ENCODE results near the gene EXOC1.

Gene EXOC1

DNA sequence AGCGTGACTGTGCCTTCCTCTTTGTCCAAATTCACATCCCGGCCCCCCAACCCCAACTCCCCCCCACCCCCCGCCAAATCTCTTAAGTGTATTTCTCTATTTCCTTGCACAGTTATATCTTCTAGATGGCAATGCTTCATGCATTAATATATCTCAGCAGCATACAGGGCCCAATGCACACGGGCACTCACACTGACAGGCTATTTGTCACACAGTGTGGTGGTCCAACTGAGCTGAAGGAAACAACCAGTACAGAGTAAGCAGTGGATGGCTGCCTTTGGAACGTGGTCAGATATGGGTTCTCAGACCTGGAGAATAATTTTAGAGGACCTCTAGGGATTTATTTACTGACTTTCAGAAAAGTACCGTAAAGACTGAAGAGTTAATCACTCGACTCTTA, 681 bp downstream of the EXOC1 start:
- DNase-seq (ENCODE audit: low read depth in 4 of 4, low spot score in 1 of 4) = no peak

DNA sequence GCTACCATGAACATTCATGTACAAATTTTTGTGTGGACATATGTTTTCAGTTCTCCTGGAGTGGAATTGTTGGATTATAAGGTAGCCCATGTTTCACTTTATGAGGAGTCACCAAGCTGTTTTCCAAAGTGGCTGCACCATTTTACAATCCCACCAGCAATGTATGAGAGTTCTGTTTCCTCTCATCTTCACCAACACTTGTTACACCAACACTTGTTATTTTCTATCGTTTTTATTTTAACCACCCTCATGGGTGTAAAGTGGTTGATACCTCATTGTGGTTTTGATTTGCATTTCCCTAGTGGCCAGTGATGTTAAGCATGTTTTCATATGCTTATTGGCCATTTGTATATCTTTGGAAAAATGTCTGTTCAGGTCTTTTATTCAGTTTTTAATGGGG, 4.1 kb downstream of the EXOC1 start:
- no peak for DNase-seq (ENCODE audit: low read depth in 4 of 4, low spot score in 1 of 4)

DNA sequence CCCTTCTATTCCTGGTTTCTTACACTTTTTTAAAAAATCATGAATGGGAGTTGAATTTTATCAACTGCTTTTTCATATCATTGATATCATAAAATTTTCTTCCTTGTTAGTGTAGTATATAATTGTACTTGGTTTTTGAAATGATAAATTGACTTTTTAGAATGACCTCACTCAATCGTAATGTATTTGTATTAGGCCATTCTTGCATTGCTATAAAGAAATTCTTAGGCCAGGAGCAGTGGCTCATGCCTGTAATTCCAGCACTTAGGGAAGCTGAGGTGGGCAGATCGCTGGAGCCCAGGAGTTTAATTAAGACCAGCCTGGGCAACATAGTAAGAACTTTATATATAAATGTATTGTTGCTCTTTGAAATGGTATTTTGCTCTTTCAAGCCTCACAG, 6.3 kb downstream of the EXOC1 start:
- no peak for DNase-seq (ENCODE audit: low read depth in 4 of 4, low spot score in 1 of 4)

DNA sequence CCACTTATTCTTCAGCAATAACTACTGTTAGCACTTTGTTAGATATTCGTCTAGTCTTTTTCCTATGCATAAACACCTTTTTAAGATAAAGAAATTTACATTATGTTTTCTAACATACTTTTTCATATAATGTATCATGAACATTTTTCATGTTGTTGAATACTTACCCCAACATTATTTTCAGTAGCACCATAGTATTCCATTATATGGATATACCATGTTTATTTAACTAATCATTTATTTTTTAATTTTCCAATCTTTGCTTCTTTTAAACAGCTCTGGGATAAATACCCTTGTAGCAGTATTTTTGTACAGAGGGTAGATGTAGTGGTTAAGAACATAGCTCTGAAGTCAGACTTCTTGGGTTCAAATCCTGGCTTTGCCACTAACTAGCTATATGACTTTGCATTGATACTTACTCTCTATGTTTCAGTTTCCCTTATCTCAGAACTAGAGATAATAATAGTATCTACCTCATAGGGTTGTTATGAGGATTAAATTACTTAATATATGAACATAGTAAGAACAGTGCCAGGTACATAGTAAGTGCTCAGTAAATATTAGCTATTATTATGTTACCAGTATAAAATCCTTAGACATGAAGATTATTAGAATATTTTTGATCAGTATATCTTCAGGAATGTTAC, 11.3 kb downstream of the EXOC1 start:
- DNase-seq (ENCODE audit: low read depth in 4 of 4, low spot score in 1 of 4) = no peak

DNA sequence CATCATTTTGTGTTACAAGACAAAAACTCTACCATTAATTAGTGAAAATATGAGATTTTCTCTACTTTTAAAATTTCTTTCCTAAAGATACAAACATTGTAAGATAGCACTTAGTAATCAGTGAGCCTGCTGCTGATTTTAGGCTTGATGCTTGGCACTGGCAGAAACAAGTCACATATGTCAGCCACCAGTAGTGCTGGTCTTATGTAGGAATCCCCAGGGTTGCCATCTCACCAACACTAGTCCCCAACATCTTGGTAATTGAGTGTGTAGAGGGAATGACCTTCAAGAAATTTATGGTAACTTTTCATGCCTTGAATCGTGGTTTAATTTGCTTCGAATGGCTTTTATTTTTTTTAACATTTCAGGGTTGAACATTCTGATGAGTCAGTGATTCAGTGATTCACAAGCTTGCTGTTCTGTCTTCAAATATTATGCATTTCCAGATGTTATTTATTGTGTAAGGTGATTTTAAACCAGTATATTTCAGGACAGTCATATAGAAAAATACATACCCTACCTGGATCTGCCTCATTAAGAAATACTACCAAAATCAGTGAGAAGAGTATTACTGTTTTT, 11.9 kb downstream of the EXOC1 start:
- DNase-seq (ENCODE audit: low read depth in 4 of 4, low spot score in 1 of 4) = no peak

DNA sequence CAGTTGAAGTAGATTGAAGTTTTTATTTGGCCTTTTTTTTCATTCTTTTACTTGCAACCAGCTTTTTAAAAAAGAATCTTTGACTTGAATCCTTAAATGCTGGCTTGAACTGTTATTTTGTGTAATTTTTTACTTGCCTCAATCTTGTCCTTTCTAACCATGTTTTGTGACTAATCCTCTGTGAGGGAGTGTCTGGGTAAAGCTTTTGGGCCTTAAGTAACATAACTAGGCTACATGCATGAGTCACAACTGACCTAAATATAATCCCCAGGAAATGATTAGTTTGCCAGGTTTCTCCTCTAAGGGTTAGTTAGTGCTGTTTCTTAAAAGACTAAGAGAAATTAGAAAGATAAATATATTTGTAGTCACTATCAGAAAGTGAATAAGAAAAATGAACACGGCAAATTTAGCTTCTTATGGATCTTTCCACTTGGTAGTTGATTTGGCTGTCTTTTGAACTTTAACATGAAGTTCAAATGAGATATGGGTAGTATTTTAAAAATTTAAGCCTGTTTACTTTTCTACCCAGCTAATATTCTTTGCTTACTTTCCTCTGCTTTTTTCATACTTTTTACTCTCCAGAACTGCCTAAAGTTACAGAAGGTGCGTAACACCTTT, 13.0 kb downstream of the EXOC1 start:
- no peak for DNase-seq (ENCODE audit: low read depth in 4 of 4, low spot score in 1 of 4)

DNA sequence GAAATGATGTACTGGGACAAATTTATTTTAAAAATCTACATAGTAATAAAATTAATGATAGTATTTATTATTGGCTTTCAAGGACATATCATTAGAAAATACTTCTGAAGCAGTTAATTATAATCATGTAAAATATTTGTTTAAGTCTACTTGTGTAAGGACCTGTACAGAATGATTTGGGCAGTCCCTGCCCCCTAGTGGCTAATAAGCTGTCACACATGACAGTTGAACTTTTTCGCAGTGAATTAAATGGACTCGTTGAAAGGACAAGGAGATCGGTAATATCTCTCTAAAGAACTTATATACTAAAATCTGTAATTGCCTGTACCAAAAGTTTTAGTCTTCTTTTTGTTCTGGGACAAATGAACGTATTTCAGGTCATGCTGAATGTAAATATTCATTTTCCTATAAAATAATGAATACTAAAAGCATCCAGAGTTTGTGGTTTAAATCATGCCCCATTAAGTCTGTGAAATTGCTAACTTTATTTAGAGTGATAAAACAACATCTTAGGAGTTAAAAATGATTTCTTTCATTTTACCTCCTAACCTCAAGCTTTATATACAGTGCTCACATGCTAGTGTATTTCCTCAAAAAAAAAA, 13.6 kb downstream of the EXOC1 start:
- DNase-seq (ENCODE audit: low read depth in 4 of 4, low spot score in 1 of 4) = no peak

DNA sequence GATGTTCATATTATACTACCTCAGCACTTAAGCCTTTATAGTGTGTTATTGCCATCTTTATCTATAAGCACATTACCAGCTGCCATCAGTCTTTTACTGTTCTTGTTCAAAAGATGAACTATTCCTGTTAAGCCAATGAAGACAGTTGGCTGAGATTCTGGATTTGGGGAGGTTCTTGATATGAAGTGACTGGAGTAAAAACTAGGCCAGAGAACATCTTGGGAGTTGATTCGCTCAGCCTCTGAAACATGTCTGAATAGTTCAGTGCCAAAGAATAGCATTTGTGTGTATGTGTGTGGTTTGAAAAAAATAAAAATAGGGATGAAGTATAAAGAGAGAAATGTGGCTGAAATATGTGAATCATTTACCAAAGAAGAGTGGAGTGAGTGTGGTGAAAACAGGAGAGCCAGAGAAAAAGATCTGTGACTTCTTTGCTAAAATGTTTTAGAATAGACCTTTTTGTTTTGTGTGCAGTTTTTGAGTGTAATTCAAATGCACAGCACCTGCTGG, 15.2 kb downstream of the EXOC1 start:
- no peak for DNase-seq (ENCODE audit: low read depth in 4 of 4, low spot score in 1 of 4)

DNA sequence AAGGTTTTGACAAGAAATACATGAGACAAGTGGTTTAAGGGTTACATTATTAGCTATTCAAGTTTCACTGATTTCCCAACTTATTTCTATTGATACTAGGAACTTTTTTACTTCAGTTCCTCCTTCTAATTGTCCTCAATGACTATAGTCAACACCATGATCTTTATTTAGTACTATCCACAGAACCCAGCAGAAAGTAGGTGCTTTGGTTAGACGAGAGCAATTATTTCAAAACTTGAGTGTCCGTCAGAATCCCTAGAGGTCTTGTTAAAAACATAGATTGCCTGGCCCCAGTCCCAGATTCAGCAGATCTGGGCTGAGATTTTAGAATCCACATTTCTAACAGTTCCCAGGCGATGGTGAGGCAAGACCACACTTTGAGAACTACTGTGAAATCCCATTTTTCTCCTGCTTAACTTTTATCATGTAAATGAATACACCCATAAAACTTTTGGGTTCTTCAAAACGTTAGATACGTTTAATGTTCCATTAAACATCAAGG, 17.9 kb downstream of the EXOC1 start:
- no peak for DNase-seq (ENCODE audit: low read depth in 4 of 4, low spot score in 1 of 4)

DNA sequence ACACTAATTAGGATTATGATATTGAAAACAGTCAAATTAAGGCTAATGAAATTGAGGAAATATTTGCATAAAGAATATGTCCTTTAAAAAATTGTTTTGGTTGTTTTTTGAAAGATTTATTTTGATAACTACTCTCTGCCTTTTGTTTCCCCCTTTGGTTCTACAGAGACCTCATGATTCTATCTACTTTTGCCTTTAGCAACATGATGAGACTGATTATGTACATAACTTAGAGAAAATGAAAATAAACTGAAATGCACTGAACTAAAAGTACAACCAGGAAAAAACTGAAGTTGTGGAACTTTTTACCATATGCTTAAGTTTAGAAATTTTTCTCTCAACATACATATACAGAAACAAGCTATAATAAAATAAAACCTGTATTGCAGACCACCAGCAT, 21.4 kb downstream of the EXOC1 start:
- DNase-seq (ENCODE audit: low read depth in 4 of 4, low spot score in 1 of 4) = no peak

DNA sequence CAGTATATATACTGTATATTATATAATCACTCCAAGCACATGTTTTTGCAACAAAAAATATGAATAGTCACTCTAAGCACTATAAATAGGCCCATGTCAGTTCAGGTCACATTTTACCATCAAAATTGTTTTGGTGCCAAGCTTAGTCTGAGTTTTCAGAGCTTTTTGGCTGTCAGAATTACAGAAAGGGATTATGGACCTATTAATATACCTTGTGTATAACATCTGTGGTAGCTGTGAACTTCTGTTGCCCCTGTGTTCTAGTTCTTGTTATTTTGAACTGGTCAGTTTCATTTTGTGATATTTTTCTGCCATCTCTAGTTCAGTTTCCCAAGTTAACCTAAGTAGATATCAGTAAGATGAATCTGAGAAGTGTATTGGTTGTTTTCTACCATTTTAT, 22.9 kb downstream of the EXOC1 start:
- DNase-seq (ENCODE audit: low read depth in 4 of 4, low spot score in 1 of 4) = no peak

DNA sequence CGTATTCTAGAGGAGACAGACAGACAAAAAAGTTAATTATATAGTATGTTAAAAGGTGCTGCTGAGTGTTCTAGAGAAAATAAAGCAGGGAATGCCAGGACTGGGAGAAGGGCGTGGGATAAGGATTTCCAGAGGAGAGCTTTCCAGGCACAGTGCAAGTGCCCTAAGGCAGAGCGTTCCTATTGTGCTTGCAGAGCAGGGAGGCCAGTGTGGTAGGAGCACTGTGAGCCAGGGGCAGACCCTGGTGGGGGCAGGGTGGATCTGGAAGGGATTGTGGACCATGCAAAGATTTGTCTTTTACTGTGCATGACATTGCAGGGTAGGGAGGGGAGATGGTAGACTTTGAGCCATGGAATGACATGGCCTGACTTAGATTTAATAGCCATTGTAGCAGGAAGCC, 25.8 kb downstream of the EXOC1 start:
- DNase-seq (ENCODE audit: low read depth in 4 of 4, low spot score in 1 of 4) = no peak

DNA sequence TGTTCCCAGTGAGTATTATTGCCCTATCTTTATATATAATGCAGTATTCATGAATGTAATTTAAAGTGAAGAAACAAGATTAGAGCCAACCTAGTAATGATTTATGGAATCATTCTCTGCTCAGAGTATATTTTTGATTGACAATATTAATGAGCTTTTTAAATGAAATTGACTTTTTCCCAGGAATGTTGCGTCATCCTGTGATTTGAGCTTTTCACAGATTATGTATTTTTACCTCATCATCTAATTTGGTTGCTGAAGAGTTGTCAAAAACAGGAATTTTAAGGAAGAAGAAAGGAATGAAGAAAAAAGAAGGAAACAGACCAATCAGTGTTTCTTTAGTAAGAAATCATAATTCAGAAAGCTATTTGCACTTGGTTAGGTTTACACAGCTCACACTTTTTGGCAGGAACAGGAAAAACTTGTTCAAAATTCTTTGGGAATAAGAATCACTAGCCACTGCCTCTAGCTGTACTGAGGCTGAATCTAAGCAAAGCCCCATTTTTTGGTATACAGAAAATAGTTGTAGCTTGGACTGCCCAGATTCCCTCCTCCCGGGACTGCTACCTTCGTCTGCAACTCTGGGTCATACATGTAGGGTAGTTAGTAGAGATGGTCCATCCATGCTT, 27.3 kb downstream of the EXOC1 start:
- DNase-seq (ENCODE audit: low read depth in 4 of 4, low spot score in 1 of 4) = no peak

DNA sequence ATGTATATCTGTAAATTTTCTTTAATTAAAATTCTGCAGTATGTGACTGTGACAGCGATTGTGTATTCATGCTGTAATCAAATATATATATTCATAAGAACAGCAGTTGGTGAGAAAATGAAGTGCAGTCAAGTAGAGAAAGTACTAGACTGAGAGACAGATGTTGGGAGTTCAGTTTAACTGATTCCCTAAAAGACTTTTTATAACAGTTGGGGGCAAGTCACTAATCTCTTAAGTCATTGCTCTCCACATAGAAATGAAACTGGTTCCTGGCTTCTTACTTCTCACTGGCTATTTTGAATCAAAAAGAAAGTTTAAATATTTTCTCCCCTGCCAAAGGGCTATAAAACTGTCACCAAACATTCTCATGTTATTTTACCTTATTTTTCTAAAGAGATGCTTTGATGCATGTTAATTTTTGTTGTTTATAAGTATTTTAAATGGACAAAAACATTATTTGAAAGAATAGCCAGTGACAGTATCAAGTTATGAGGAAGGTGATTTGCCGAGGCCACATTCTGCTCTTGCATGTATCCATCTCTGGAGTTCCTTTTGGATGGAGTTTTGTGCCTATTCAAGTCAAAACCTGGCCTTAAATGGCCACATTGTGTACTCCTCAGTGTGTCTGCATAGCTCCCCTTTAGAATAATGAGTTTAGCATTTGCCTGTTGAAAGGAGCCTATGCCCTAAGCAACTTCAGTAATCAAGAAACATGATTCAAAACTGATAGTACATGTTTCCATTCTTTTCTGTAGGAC, 30.8 kb downstream of the EXOC1 start:
- no peak for DNase-seq (ENCODE audit: low read depth in 4 of 4, low spot score in 1 of 4)

DNA sequence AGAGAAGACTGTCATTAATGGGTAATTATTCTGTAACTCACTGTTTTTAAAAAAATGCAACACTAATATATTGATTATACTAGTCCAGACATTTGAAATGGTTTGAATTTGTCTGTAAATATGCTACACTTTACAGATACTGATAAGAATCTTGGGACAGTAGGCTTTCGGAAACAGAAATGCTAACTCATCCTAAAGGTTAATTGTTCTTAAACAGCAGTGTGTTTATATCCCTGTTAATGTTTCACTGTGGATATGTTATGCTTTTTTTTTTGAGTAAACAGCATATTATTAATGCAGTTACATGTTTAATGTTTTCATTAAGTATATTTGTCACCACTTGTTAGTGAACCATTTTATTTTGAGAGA, 31.4 kb downstream of the EXOC1 start:
- DNase-seq (ENCODE audit: low read depth in 4 of 4, low spot score in 1 of 4) = no peak

DNA sequence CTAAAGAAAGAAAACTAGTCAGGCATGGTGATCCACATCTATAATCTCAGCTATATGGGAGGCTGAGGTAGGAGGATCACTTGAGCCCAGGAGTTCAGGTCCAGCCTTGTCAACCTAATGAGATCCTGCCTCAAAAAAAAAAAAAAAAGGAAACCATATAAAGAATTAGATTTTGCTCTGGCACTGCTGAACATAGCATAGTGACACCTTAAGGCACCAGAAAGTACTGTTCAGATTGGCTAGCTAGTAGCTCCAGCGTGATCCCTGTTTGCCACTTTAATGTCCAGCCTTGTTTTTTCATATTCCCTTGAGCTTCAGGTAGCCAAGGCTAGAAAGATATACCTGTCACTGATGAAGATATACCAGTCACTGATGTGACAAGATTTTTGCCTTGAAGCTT, 34.1 kb downstream of the EXOC1 start:
- no peak for DNase-seq (ENCODE audit: low read depth in 4 of 4, low spot score in 1 of 4)

DNA sequence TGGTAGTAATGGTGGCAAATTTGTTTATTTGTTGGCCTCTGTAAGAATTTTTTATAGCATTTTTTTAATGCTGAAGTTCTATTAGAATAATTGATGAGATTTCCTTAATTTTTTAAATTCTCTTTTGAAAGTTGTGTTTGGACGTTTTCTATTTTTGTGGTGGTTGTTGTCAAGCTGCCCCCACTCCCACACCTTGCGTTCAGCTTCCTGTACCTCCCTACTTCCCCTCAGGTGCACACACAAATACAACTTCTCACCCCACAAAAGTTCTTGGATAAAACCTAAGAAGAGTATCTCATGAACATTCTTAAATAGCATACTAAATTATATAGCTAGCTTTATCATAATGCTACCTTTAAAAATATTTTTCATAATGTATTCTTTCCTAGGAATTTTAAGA, 38.7 kb downstream of the EXOC1 start:
- DNase-seq (ENCODE audit: low read depth in 4 of 4, low spot score in 1 of 4) = no peak

DNA sequence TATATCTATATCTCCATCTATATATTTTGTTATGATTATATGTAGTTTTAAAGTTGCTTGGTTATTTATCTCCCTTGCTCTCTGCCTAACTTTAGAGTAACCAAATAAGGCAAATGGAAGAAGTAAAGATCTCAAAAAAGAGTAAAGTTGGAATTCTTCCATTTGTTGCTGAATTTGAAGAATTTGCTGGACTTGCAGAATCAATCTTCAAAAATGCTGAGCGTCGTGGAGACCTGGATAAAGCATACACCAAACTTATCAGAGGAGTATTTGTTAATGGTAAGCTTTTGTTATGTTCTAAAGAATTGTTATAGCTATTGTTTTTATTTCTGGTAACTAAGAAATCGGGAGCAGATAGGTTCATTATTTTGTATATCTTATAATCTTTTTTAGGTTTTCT, 43.2 kb downstream of the EXOC1 start:
- no peak for DNase-seq (ENCODE audit: low read depth in 4 of 4, low spot score in 1 of 4)

DNA sequence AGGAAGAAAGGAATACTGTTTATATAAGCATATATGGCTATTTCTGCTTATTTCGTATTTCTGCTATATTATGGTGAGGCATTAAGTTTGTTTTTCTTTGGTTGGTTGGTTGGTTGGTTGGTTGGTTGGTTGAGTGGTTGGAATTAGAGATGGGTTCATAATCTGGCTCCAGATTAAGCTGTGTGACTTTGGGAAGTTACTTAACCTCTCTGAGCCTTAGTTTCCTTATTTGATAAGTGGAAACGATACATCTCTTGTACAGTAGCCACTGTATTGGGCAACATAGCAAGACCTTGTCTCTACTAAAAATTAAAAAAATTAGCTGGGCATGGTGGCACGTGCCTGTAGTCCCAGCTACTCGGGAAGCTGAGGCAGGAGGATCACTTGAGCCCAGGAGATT, 49.2 kb downstream of the EXOC1 start:
- no peak for DNase-seq (ENCODE audit: low read depth in 4 of 4, low spot score in 1 of 4)

DNA sequence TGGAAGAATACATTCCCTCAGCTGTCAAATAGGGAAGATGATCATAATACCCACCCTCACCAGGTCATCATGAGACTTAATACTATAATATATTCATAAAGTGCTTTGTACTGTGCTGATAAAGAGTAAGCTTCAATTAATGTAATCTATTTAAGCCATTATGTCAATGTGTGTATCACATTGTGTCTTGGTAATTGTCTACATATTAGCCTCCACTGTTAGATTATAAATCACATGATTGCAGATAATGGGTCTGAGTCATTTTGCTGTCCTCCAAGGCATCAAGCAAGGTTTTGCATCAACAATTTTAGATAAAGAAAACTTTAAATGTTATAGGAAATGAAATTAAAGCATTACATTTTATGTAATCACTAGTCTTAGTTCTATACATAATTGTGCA, 50.1 kb downstream of the EXOC1 start:
- DNase-seq (ENCODE audit: low read depth in 4 of 4, low spot score in 1 of 4) = no peak

DNA sequence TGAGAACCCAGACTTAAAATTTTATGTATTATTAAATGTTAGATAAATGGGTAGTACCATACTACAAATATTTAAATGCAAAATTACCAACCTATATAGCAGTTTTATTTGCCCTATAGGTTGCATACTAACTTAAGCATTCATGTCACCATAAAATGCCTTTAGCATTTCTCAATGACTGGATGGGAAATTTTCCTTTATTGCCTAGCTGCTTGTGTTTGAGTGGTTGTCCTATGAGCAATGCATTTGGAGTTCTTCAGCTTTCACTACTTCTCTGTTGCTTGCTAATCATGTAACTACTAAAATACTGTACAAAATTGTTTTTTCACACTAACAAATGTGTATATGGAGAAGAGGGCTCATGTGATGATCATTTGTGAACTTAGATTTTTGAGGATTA, 51.1 kb downstream of the EXOC1 start:
- no peak for DNase-seq (ENCODE audit: low read depth in 4 of 4, low spot score in 1 of 4)

All from stimulated activated CD4-positive, alpha-beta T cell treated with anti-CD3 and anti-CD28 coated beads, Interleukin-1b, Interleukin-23, amount 100 ng/mL, for 24 hours (primary cell).